Anterior cingulate cortex (tissue), 58 donors: ENCODE measurements around the gene SLC49A4.

Source experiments
- DNase-seq, 58 donors: peaks; one replicate each; lab custom pipeline; 2025; lab: John Stamatoyannopoulos, UW

The SLC49A4 gene

GRCh38 chr3:122925756-122926155, 130.9 kb downstream of the SLC49A4 start:
- no peak for DNase-seq

GRCh38 chr3:122926322-122926721, 131.5 kb downstream of the SLC49A4 start:
- DNase-seq: no peak

- DNase-seq: no peak
These were observed 131.9 kb downstream of the SLC49A4 start for GRCh38 chr3:122926811-122927210.

- no peak for DNase-seq
These were observed 132.9 kb downstream of the SLC49A4 start for GRCh38 chr3:122927726-122928125.

- no peak for DNase-seq
These were observed 133.7 kb downstream of the SLC49A4 start for GRCh38 chr3:122928396-122929187.

GRCh38 chr3:122929188-122930062, 134.6 kb downstream of the SLC49A4 start:
- DNase-seq: no peak

GRCh38 chr3:122930063-122930997, 135.5 kb downstream of the SLC49A4 start:
- DNase-seq: no peak
